Neural cell (in vitro differentiated cells): Measurements from ENCODE around the gene ARHGEF7. TPM values are rescaled to one million over a fixed set of nuclear protein-coding genes. Genes with fewer than 3 reads are reported as not detected.

ENCODE experiments used
- H2AFZ ChIP-seq: fragments of 200-600, 300-800 bp; sonication (generic), shearing (Covaris generic); 2 replicates; pipeline ENCODE4 v1.6.0; 2014; ENCODE audit warnings: low read depth, mild to moderate bottlenecking, antibody characterized with exemption, low read length, moderate library complexity
- H3F3A ChIP-seq: fragments of 200-600 bp; shearing (Covaris generic); 2 replicates; pipeline ENCODE4 v1.6.1; 2016; ENCODE audit warnings: mild to moderate bottlenecking, moderate library complexity, mixed read lengths, antibody characterized with exemption, low read length; ENCODE audit not compliant: insufficient read depth, poor library complexity, severe bottlenecking
- H3K27ac ChIP-seq: fragments of 200-600, 300-800 bp; sonication (generic), shearing (Covaris generic); 2 replicates; pipeline ENCODE4 v1.5.1; 2014; ENCODE audit warnings: mild to moderate bottlenecking, low read length, moderate library complexity
- H3K27me3 ChIP-seq: fragments of 300-800, 200-600 bp; sonication (generic), shearing (Covaris generic); 2 replicates; pipeline ENCODE4 v1.6.0; 2014; ENCODE audit warnings: mild to moderate bottlenecking, low read depth, low read length, moderate library complexity; ENCODE audit not compliant: insufficient read depth
- H3K36me3 ChIP-seq: fragments of 300-800, 200-600 bp; sonication (generic), shearing (Covaris generic); 2 replicates; pipeline ENCODE4 v1.5.1; 2014; ENCODE audit warnings: mild to moderate bottlenecking, antibody characterized with exemption, low read length, moderate library complexity; ENCODE audit not compliant: insufficient read depth
- H3K4me2 ChIP-seq: fragments of 300-800, 200-600 bp; sonication (generic), shearing (Covaris generic); 2 replicates; pipeline ENCODE4 v1.6.0; 2014; ENCODE audit warnings: mild to moderate bottlenecking, low read length
- H3K4me3 ChIP-seq: fragments of 300-800, 200-600 bp; sonication (generic), shearing (Covaris generic); 2 replicates; pipeline ENCODE4 v1.5.1; 2014; ENCODE audit warnings: mild to moderate bottlenecking, low read length, moderate library complexity
- H3K79me2 ChIP-seq: fragments of 200-600 bp; shearing (Covaris generic); replicated peaks from 2 replicates; pipeline ENCODE4 v1.6.0; 2014; ENCODE audit warnings: mild to moderate bottlenecking, low read length, moderate library complexity; ENCODE audit not compliant: insufficient read depth
- H3K9ac ChIP-seq: fragments of 300-800, 200-600 bp; sonication (generic), shearing (Covaris generic); 2 replicates; pipeline ENCODE4 v1.6.1; 2016; ENCODE audit warnings: mild to moderate bottlenecking, low read length, mixed read lengths
- H3K9me2 ChIP-seq: fragments of 200-600 bp; shearing (Covaris generic); 2 replicates; pipeline ENCODE4 v1.6.1; 2016; ENCODE audit warnings: mild to moderate bottlenecking, low read length, mixed read lengths; ENCODE audit not compliant: insufficient read depth
- H3K9me3 ChIP-seq: fragments of 200-600, 300-800 bp; sonication (generic), shearing (Covaris generic); 2 replicates; pipeline ENCODE4 v1.6.1; 2016; ENCODE audit warnings: mild to moderate bottlenecking, mixed run types, low read length, moderate library complexity, mixed read lengths
- H4K20me1 ChIP-seq: fragments of 200-600 bp; shearing (Covaris generic); 2 replicates; pipeline ENCODE4 v1.6.1; 2016; ENCODE audit warnings: mild to moderate bottlenecking, mixed run types; ENCODE audit not compliant: insufficient read depth
- CTCF ChIP-seq: fragments of 450-650 bp; IDR thresholded peaks from 2 replicates; pipeline ENCODE4 v1.5.1; 2014; ENCODE audit warnings: antibody characterized with exemption, mild to moderate bottlenecking, moderate library complexity; ENCODE audit not compliant: poor library complexity, severe bottlenecking
- EP300 ChIP-seq: fragments of 450-650 bp; conservative IDR thresholded peaks from 2 replicates; pipeline ENCODE4 v1.6.1; 2014; ENCODE audit warnings: antibody characterized with exemption, mild to moderate bottlenecking, moderate library complexity; ENCODE audit not compliant: poor library complexity, severe bottlenecking
- EZH2 ChIP-seq: fragments of 200-600, 300-800 bp; shearing (Covaris generic), sonication (generic); IDR thresholded peaks from 2 replicates; pipeline ENCODE4 v1.6.1; 2014; ENCODE audit warnings: antibody characterized with exemption, low read length, borderline replicate concordance, mild to moderate bottlenecking; ENCODE audit not compliant: insufficient read depth, poor library complexity, severe bottlenecking
- MXI1 ChIP-seq: fragments of 450-650 bp; conservative IDR thresholded peaks from 2 replicates; pipeline ENCODE4 v1.6.1; 2014; ENCODE audit warnings: antibody characterized with exemption, mild to moderate bottlenecking; ENCODE audit not compliant: poor library complexity, severe bottlenecking
- POLR2AphosphoS5 ChIP-seq: IDR thresholded peaks from 2 replicates; pipeline ENCODE4 v1.6.1; 2012
- RAD21 ChIP-seq: fragments of 450-650 bp; conservative IDR thresholded peaks from 2 replicates; pipeline ENCODE4 v1.6.1; 2014; ENCODE audit warnings: antibody characterized with exemption, mild to moderate bottlenecking, moderate library complexity
- REST ChIP-seq: IDR thresholded peaks from 2 replicates; pipeline ENCODE4 v1.6.1; 2012; ENCODE audit warnings: borderline replicate concordance
- SMC3 ChIP-seq: fragments of 450-650 bp; conservative IDR thresholded peaks from 2 replicates; pipeline ENCODE4 v1.6.1; 2014; ENCODE audit warnings: antibody characterized with exemption, mild to moderate bottlenecking, moderate library complexity; ENCODE audit not compliant: poor library complexity
- TAF1 ChIP-seq: IDR thresholded peaks from 2 replicates; pipeline ENCODE4 v1.6.1; 2012; ENCODE audit warnings: low read depth
- polyA plus RNA-seq: library from polyadenylated mRNA; depleted of rRNA; stranded (reverse); fragments of >200 nt; gene quantifications from 2 replicates; pipeline ENCODE4 v1.2.3, GENCODE V29; 2014

ARHGEF7 gene
- polyA plus RNA-seq, 1 donor from 2014 or later: 155 TPM

- no peaks in the 10 kb centered on the region for H3K9me3 ChIP-seq
- no peak overlapping the region for H3K27ac ChIP-seq
- H3K27me3 ChIP-seq: no peaks in the 10 kb centered on the region
- peaks cover 4% of the 10 kb centered on the region for H3K36me3 ChIP-seq
- H3K4me2 ChIP-seq: no peak overlapping the region
- H2AFZ ChIP-seq: no peak overlapping the region
- no peak overlapping the region for H3K4me3 ChIP-seq
- no peak for TF ChIP-seq MXI1
- TF ChIP-seq POLR2AphosphoS5: no peak
- TF ChIP-seq EZH2: no peak
- TF ChIP-seq CTCF: no peak
- TF ChIP-seq RAD21: no peak
- no peak for TF ChIP-seq EP300
- no peak for TF ChIP-seq SMC3
- no peak for TF ChIP-seq TAF1
- no peak for TF ChIP-seq REST
- H3K9ac ChIP-seq: no peak overlapping the region
- H3K9me2 ChIP-seq: no peaks in the 10 kb centered on the region
- H3F3A ChIP-seq: no peaks in the 10 kb centered on the region
- H4K20me1 ChIP-seq: no peaks in the 10 kb centered on the region
- H3K79me2 ChIP-seq: peaks cover 35% of the 10 kb centered on the region
Observed at GRCh38 chr13:111139452-111139851, 24.3 kb downstream of the ARHGEF7 start.

- H3F3A ChIP-seq: no peaks in the 10 kb centered on the region
- H3K27me3 ChIP-seq: no peaks in the 10 kb centered on the region
- no peak overlapping the region for H3K27ac ChIP-seq
- peaks cover 39% of the 10 kb centered on the region for H3K79me2 ChIP-seq
- no peak overlapping the region for H3K9ac ChIP-seq
- H2AFZ ChIP-seq: no peak overlapping the region
- H3K36me3 ChIP-seq: peaks cover 4% of the 10 kb centered on the region
- no peak overlapping the region for H3K4me2 ChIP-seq
- no peaks in the 10 kb centered on the region for H3K9me3 ChIP-seq
- TF ChIP-seq EP300: no peak
- TF ChIP-seq POLR2AphosphoS5: peak; percentile 19
- no peak for TF ChIP-seq RAD21
- no peak for TF ChIP-seq REST
- no peaks in the 10 kb centered on the region for H4K20me1 ChIP-seq
- H3K9me2 ChIP-seq: no peaks in the 10 kb centered on the region
- no peak overlapping the region for H3K4me3 ChIP-seq
Observed at GRCh38 chr13:111139873-111140561, 24.9 kb downstream of the ARHGEF7 start.
